CD4-positive, alpha-beta memory T cell (primary cell): Measurements from ENCODE around the gene RCVRN. TPM values are rescaled to one million over a fixed set of nuclear protein-coding genes. Genes with fewer than 3 reads are reported as not detected.

ENCODE experiments used
- CTCF ChIA-PET: fragments of 350-600 bp; sonication (Branson Sonifier 250); formaldehyde crosslinking; loops from one replicate; lab custom pipeline; 2021; ENCODE audit warnings: inconsistent platforms; ENCODE audit not compliant: partially characterized antibody; lab: Charles Lee
- POLR2A ChIA-PET: fragments of 350-600 bp; sonication (Branson Sonifier 250); formaldehyde crosslinking; loops from one replicate; lab custom pipeline; 2021; ENCODE audit not compliant: partially characterized antibody; lab: Charles Lee
- DNase-seq, 5 donors: peaks; one replicate each; pipeline versions ENCODE4 v3.0.0 to v3.0.0-alpha.2; 2020 to 2022; ENCODE audit warnings: mixed read lengths in 1 of 5
- H3K27ac ChIP-seq: one replicate; pipeline ENCODE4 v1.7.0; 2013; ENCODE audit warnings: low read depth, low read length
- H3K27me3 ChIP-seq: 2 replicates; pipeline ENCODE4 v1.7.0; 2013; ENCODE audit warnings: mild to moderate bottlenecking, low read length, moderate library complexity; ENCODE audit not compliant: insufficient read depth
- H3K36me3 ChIP-seq: 2 replicates; pipeline ENCODE4 v1.7.0; 2013; ENCODE audit warnings: mild to moderate bottlenecking, low read length, moderate library complexity; ENCODE audit not compliant: insufficient read depth
- H3K4me1 ChIP-seq: 2 replicates; pipeline ENCODE4 v1.7.0; 2013; ENCODE audit warnings: mild to moderate bottlenecking, low read length, moderate library complexity; ENCODE audit not compliant: insufficient read depth
- H3K4me3 ChIP-seq, 2 donors: one replicate each; pipeline ENCODE4 v1.7.0; 2013; ENCODE audit warnings: low read length in 2 of 2, mild to moderate bottlenecking in 1 of 2
- H3K9me3 ChIP-seq, 2 donors: one replicate each; pipeline ENCODE4 v1.7.0; 2013; ENCODE audit warnings: low read length in 2 of 2, control low read depth in 1 of 2; ENCODE audit not compliant: control insufficient read depth in 1 of 2
- H3K27ac Mint-ChIP-seq, 7 donors: one replicate each; pipeline ENCODE4 v1.8.0; 2020 to 2021; ENCODE audit warnings: mixed read lengths in 7 of 7, mild to moderate bottlenecking in 6 of 7, inconsistent platforms in 3 of 7, moderate library complexity in 3 of 7
- H3K27me3 Mint-ChIP-seq, 2 donors: one replicate each; pipeline ENCODE4 v1.8.0; 2020 to 2021; ENCODE audit warnings: mixed read lengths in 2 of 2
- H3K36me3 Mint-ChIP-seq, 2 donors: one replicate each; pipeline ENCODE4 v1.8.0; 2020 to 2021; ENCODE audit warnings: mixed read lengths in 2 of 2, inconsistent platforms in 1 of 2, mild to moderate bottlenecking in 1 of 2
- H3K4me1 Mint-ChIP-seq, 4 donors: one replicate each; pipeline ENCODE4 v1.8.0; 2020 to 2021; ENCODE audit warnings: mixed read lengths in 4 of 4, mild to moderate bottlenecking in 1 of 4
- H3K4me3 Mint-ChIP-seq, 8 donors: one replicate each; pipeline ENCODE4 v1.8.0; 2020 to 2021; ENCODE audit warnings: mixed read lengths in 8 of 8, mild to moderate bottlenecking in 7 of 8, moderate library complexity in 6 of 8, inconsistent platforms in 3 of 8
- H3K9me3 Mint-ChIP-seq, 8 donors: one replicate each; pipeline ENCODE4 v1.8.0; 2020 to 2021; ENCODE audit warnings: mixed read lengths in 8 of 8, mild to moderate bottlenecking in 5 of 8, inconsistent platforms in 3 of 8, moderate library complexity in 1 of 8
- intact Hi-C: fragments of 100-400 bp; cut with micrococcal nuclease; formaldehyde crosslinking; loops from one replicate; pipeline ENCODE4 v1.15.1; 2023
- polyA plus RNA-seq, 2 donors: library from polyadenylated mRNA; unstranded; fragments of 300-500 nt; fragmentation: Illumina TruSeq; gene quantifications; one replicate each; pipeline ENCODE4 v1.2.3, GENCODE V29; 2021
- total RNA-seq, 2 experiments: library from RNA; stranded (reverse); gene quantifications; one replicate each; pipeline ENCODE4 v1.2.3, GENCODE V29; 2021

Gene RCVRN
- total and polyA plus RNA-seq, 4 experiments from 2014 or later: not detected

GRCh38 chr17:9886141-9886930 lies 18.7 kb downstream of the RCVRN start:
- POLR2A ChIA-PET: no interaction called here
- H3K9me3 Mint-ChIP-seq: peaks cover 2 to 35% (median 25%) of the 10 kb centered on the region in 8 donors
- DNase-seq: no peak
- peaks cover 0 to 3% of the 10 kb centered on the region in 2 donors for H3K27me3 Mint-ChIP-seq
- peaks cover 0 to 1% of the 10 kb centered on the region in 2 donors for H3K36me3 Mint-ChIP-seq
- intact Hi-C loops: no loop called here
- Histone ChIP-seq H3K36me3 (no peaks in the 10 kb centered on the region), H3K9me3 (peaks cover 4 to 5% of the 10 kb centered on the region in 2 donors), H3K4me1 (no peaks in the 10 kb centered on the region), H3K4me3 (no peak overlapping the region), H3K27me3 (no peaks in the 10 kb centered on the region), H3K27ac (no peak overlapping the region)
- H3K4me3 Mint-ChIP-seq: no peak overlapping the region
- no peak overlapping the region for H3K27ac Mint-ChIP-seq
- H3K4me1 Mint-ChIP-seq: no peaks in the 10 kb centered on the region
- CTCF ChIA-PET: no interaction called here

GRCh38 chr17:9883451-9883850 lies 21.6 kb downstream of the RCVRN start:
- H3K36me3 ChIP-seq: no peaks in the 10 kb centered on the region
- ChIA-PET CTCF (no interaction called here), POLR2A (no interaction called here)
- peaks cover 4 to 5% of the 10 kb centered on the region in 2 donors for H3K9me3 ChIP-seq
- peaks cover 2 to 40% (median 28%) of the 10 kb centered on the region in 8 donors for H3K9me3 Mint-ChIP-seq
- no peaks in the 10 kb centered on the region for H3K27me3 ChIP-seq
- H3K4me3 Mint-ChIP-seq: no peak overlapping the region
- H3K27ac ChIP-seq: no peak overlapping the region
- no peak overlapping the region for H3K4me3 ChIP-seq
- peaks cover 0 to 1% of the 10 kb centered on the region in 2 donors for H3K36me3 Mint-ChIP-seq
- no peak overlapping the region for H3K27ac Mint-ChIP-seq
- no peak for DNase-seq
- no peaks in the 10 kb centered on the region for H3K4me1 Mint-ChIP-seq
- H3K27me3 Mint-ChIP-seq: peaks cover 0 to 3% of the 10 kb centered on the region in 2 donors
- no peaks in the 10 kb centered on the region for H3K4me1 ChIP-seq
- intact Hi-C loops: no loop called here

GRCh38 chr17:9880582-9880999 lies 24.5 kb downstream of the RCVRN start:
- DNase-seq: no peak
- Mint-ChIP-seq H3K27me3 (no peaks in the 10 kb centered on the region), H3K4me1 (no peaks in the 10 kb centered on the region), H3K4me3 (no peak overlapping the region), H3K36me3 (peaks cover 0 to 1% of the 10 kb centered on the region in 2 donors), H3K9me3 (peaks cover 1 to 40% (median 28%) of the 10 kb centered on the region in 8 donors), H3K27ac (no peak overlapping the region)
- ChIA-PET POLR2A (no interaction called here), CTCF (no interaction called here)
- Histone ChIP-seq H3K9me3 (peaks cover 4 to 5% of the 10 kb centered on the region in 2 donors), H3K4me3 (no peak overlapping the region), H3K36me3 (no peaks in the 10 kb centered on the region), H3K27ac (no peak overlapping the region), H3K27me3 (no peaks in the 10 kb centered on the region), H3K4me1 (no peaks in the 10 kb centered on the region)
- intact Hi-C loops: no loop called here

- no peaks in the 10 kb centered on the region for H3K27me3 ChIP-seq
- H3K4me1 ChIP-seq: no peaks in the 10 kb centered on the region
- no peak for DNase-seq
- peaks cover 4 to 5% of the 10 kb centered on the region in 2 donors for H3K9me3 ChIP-seq
- H3K4me3 ChIP-seq: no peak overlapping the region
- no peak overlapping the region for H3K27ac ChIP-seq
- no peaks in the 10 kb centered on the region for H3K36me3 ChIP-seq
- Mint-ChIP-seq H3K27ac (no peak overlapping the region), H3K27me3 (peaks cover 0 to 6% of the 10 kb centered on the region in 2 donors), H3K9me3 (peaks cover 0 to 34% (median 26%) of the 10 kb centered on the region in 8 donors), H3K4me1 (no peaks in the 10 kb centered on the region), H3K4me3 (no peak overlapping the region), H3K36me3 (peaks cover 0 to 1% of the 10 kb centered on the region in 2 donors)
- CTCF ChIA-PET: no interaction called here
- POLR2A ChIA-PET: no interaction called here
- intact Hi-C loops: no loop called here
These were observed 26.1 kb downstream of the RCVRN start for GRCh38 chr17:9878786-9879525.

- peaks cover 0 to 6% of the 10 kb centered on the region in 2 donors for H3K27me3 Mint-ChIP-seq
- Histone ChIP-seq H3K4me3 (no peak overlapping the region), H3K27me3 (no peaks in the 10 kb centered on the region), H3K4me1 (no peaks in the 10 kb centered on the region), H3K9me3 (peaks cover 4 to 5% of the 10 kb centered on the region in 2 donors), H3K27ac (no peak overlapping the region), H3K36me3 (no peaks in the 10 kb centered on the region)
- H3K4me1 Mint-ChIP-seq: no peaks in the 10 kb centered on the region
- H3K9me3 Mint-ChIP-seq: peaks cover 0 to 32% (median 22%) of the 10 kb centered on the region in 8 donors
- peaks cover 0 to 1% of the 10 kb centered on the region in 2 donors for H3K36me3 Mint-ChIP-seq
- intact Hi-C loops: no loop called here
- no peak overlapping the region for H3K4me3 Mint-ChIP-seq
- ChIA-PET POLR2A (no interaction called here), CTCF (no interaction called here)
- no peak overlapping the region for H3K27ac Mint-ChIP-seq
- no peak for DNase-seq
These were observed 26.7 kb downstream of the RCVRN start for GRCh38 chr17:9878356-9878755.

GRCh38 chr17:9875441-9875840 lies 29.6 kb downstream of the RCVRN start:
- Histone ChIP-seq H3K27me3 (no peaks in the 10 kb centered on the region), H3K9me3 (no peaks in the 10 kb centered on the region), H3K27ac (no peak overlapping the region), H3K4me1 (no peaks in the 10 kb centered on the region), H3K4me3 (no peak overlapping the region), H3K36me3 (no peaks in the 10 kb centered on the region)
- Mint-ChIP-seq H3K9me3 (peaks cover 0 to 7% (median 2%) of the 10 kb centered on the region in 8 donors), H3K36me3 (no peaks in the 10 kb centered on the region), H3K4me3 (no peak overlapping the region), H3K4me1 (no peaks in the 10 kb centered on the region), H3K27ac (no peak overlapping the region), H3K27me3 (peaks cover 0 to 6% of the 10 kb centered on the region in 2 donors)
- DNase-seq: no peak
- POLR2A ChIA-PET: no interaction called here
- CTCF ChIA-PET: no interaction called here
- intact Hi-C loops: no loop called here

- Mint-ChIP-seq H3K36me3 (no peaks in the 10 kb centered on the region), H3K27ac (no peak overlapping the region), H3K9me3 (peaks cover 0 to 3% (median 0%) of the 10 kb centered on the region in 8 donors), H3K4me3 (no peak overlapping the region), H3K4me1 (no peaks in the 10 kb centered on the region), H3K27me3 (peaks cover 0 to 6% of the 10 kb centered on the region in 2 donors)
- ChIA-PET POLR2A (no interaction called here), CTCF (no interaction called here)
- Histone ChIP-seq H3K36me3 (no peaks in the 10 kb centered on the region), H3K27ac (no peak overlapping the region), H3K9me3 (no peaks in the 10 kb centered on the region), H3K4me3 (no peak overlapping the region), H3K27me3 (no peaks in the 10 kb centered on the region), H3K4me1 (no peaks in the 10 kb centered on the region)
- intact Hi-C loops: no loop called here
- no peak for DNase-seq
These were observed 30.3 kb downstream of the RCVRN start for GRCh38 chr17:9874722-9875121.
